Skeletal muscle cell (primary cell): Measurements from ENCODE around the gene CORO7.
"Not testable (repeated sequence)": the region's sequence is repeated elsewhere in the genome, so short reads cannot be mapped to it uniquely, and the experiment has no call there.

Experiments used
- DNase-seq: peaks from one replicate; pipeline ENCODE4 v3.0.0-alpha.2; 2010; ENCODE audit warnings: low read depth
- H3K4me3 ChIP-seq: 2 replicates; pipeline ENCODE4 v1.5.1; 2011; ENCODE audit warnings: low read depth, mild to moderate bottlenecking, control low read depth, low read length, moderate library complexity

The CORO7 gene

DNA sequence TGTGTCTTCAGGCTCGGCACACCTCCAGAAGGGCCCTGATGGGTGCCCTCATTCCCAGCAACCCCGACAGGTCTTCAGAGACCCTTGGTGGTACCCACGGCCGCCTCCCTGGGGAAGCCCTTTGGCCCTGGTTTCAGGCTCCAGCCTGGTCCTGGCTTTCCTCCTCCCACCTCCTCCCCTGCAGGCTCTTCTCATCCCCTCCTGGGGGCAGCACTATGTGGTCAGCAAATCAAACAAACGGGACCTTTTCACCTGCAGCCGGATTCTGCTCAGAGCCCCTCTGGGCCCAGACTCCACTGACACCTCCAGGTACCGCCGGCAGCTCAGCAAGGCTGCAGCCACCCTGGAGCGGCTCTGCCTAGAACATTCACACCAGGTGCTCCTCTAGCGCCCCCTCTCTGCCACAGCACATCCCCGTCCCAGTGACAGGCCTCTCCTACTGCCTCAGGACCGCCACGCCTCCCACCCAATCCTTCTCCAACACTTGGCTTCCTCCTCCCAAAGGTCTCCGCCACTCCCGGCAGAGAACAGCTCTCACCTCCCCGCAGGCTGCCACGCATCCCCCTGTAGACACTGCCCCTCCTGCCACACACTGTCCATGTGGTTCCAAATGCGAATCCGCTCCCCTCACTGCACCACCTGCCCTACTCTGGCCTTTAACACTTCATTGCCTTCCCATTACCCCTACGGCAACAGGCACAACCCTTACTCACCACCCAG, 12.0 kb downstream of the CORO7 start:
- DNase-seq, result no peak
- no peak overlapping the region for H3K4me3 ChIP-seq

DNA sequence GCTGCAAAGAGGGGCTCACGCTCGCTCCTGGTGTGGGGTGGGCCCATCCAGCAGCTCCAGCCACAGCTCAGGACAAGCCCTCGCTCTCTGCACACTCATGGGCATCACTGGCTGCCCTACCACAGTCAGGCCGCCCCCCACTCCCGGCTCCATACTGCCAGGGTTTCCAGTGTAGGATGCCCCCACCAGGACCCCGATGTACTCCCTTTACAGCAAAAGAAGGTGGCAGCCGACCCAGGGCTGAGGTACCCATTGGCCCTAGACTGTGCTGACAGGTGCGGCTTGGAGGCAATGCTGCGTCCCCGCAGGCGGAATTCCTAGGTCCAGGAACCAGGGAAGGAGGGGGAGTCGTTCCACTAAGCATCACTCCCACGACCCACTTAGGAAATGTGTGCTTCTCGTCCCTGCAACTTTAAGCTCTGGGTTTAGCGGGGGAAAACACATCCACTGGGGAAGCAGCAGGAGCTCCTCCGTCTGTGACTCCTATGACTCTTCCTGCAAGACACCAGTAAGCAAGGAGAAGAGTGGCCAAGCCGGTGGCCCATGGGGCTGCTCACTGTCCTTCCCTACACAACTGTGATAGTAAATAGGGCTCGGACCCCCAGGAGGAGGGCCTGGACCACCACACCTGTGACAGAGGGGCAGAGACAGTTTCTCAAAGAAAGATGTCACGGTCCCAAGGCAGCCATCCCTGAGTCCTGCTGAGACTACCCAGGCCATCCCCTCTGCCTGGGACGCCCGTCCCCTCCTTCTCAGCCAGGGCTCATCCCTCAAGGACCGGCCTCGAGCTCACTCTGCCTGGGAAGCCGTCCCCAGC, 13.1 kb downstream of the CORO7 start:
- H3K4me3 ChIP-seq, result no peak overlapping the region
- no peak for DNase-seq

DNA sequence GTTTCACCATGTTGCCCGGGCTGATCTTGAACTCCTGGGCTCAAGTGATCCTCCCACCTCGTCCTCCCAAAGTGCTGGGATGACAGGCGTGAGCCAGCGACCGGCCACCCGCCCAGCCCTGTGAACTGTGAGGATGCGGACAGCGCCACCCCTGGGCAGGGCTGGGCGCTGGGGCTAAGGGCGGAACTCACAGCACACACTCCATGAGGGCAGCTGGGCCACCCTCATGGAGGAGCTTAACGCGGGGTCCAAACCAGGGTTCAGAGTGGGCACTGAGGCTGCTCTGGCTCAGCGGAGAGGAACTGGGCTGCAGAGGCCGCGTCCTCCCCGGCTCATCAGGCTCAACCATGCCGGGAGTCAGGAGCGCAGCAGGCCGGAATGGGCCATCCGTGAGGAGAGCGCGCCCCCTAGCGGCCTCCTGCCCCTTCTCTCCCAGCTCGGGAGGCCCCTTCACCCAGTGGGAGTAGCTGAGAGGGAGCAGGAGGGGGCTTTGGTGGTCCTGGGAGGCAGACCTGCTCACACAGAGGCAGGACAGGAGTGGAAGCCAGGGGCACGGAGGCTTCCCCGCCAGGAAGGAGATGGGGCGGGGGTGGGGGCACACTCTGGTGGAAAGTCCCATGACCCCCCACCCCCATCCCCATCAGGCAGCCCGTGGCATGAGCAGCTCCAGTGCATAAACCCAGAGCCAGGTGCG, 13.8 kb downstream of the CORO7 start:
- H3K4me3 ChIP-seq, result peak overlapping the region; percentile 6
- DNase-seq, result no peak

GRCh38 chr16:4401510-4401909, 14.9 kb downstream of the CORO7 start:
- no peak for DNase-seq
- H3K4me3 ChIP-seq, result no peak overlapping the region

DNA sequence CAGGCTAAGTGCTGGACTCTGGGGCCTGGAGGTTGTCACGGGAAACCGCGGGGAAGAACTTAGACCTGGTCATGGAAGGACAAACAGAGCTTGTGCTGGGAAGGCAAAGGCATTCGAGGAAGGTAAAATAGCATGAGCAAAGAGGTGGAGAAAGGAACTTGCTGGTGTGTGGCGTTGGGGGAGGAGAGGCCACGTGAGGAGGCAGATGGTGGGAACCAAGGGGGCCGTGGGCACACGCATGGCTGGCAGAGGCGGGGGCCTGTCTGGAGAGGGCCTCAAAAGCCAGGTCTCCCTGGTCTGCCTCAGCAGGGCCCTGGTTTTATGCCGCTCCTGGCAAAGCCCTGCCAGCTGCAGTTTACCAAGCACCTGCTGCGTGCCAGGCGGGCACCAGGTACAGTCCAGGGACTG, 15.3 kb downstream of the CORO7 start:
- no peak for DNase-seq
- H3K4me3 ChIP-seq, result no peak overlapping the region

DNA sequence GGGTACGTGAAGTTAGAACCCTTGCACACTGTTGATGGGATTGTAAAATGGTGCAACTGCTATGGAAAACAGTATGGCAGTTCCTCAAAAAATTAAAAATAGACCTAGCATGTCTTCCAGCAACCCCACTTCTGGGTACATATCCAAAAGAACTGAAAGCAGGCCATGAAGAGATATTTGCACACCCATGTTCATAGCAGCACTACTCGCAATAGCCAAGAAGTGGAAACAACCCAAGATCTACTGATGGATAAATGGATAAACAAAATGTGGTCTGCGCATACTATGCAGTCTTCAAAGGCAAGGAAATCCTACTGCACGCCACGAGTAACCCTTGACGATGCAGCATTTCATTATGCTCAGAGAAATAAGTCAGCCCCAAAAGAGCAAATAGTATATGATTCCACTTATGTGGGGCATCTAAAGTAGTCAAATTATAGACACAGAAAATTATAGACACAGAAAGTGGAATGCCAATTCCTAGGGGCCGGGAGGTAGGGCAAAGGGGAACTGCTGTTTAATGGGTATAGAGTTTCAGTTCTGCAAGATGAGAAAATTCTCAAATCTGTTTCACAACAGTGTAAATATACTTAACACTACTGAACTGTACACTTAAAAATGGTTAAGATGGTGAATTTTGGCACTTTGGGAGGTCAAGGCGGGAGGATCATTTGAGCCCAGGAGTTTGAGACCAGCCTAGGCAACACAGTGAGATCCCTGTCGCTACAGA, 17.2 kb downstream of the CORO7 start:
- no peak for DNase-seq
- H3K4me3 ChIP-seq, result no peak overlapping the region

DNA sequence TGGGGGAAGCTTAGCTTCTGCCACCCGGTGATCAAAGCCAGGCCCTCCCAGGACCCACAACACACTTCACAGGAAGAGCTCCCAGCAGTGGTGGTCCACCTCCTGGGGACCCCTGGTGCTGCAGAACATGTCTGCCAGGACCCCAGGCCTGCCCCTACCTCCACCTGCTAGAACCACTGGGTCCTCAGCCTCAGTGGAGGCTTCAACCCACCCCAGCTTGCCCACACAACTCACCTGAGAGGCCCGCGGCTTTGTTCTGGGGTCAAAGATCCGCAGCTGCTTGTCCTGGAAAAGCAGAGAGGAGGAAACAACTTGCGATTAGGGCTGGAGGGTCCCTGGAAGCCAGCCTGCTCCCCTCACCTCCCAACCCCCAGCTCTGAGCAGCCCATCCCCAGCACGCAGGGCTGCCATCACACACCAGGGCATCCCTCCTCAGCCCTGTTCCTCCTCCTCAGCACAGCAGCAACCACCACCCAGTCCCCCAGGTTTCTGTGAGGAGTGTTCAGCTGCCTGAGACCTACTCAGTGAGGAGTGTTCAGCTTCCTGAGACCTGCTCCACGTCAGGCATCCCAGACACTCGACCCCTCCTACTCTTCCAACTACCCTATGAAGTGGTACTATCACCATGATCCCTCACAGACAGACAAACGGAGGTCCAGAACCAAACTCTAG, 21.2 kb downstream of the CORO7 start:
- no peak for DNase-seq
- H3K4me3 ChIP-seq, result no peak overlapping the region

DNA sequence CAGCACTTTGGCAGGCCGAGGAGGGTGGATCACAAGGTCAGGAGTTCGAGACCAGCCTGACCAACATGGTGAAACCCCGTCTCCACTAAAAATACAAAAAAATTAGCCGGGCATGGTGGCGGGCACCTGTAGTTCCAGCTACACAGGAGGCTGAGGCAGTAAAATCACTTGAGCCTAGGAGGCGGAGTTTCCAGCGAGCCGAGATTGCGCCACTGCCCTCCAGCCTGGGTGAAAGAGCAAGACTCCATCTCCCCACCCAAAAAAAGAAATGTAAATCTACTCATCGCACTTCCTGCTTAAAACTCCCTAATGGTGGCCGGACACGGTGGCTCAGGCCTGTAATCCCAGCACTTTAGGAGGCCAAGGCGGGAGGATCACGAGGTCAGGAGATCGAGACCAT, 22.5 kb downstream of the CORO7 start:
- H3K4me3 ChIP-seq, DNase-seq: not testable (repeated sequence)

- DNase-seq, result no peak
- H3K4me3 ChIP-seq, result no peak overlapping the region
Measured at GRCh38 chr16:4393240-4393600, 23.2 kb downstream of the CORO7 start.

- peak; percentile 62 for DNase-seq
- no peak overlapping the region for H3K4me3 ChIP-seq
Measured at GRCh38 chr16:4392382-4393239, 23.8 kb downstream of the CORO7 start.

DNA sequence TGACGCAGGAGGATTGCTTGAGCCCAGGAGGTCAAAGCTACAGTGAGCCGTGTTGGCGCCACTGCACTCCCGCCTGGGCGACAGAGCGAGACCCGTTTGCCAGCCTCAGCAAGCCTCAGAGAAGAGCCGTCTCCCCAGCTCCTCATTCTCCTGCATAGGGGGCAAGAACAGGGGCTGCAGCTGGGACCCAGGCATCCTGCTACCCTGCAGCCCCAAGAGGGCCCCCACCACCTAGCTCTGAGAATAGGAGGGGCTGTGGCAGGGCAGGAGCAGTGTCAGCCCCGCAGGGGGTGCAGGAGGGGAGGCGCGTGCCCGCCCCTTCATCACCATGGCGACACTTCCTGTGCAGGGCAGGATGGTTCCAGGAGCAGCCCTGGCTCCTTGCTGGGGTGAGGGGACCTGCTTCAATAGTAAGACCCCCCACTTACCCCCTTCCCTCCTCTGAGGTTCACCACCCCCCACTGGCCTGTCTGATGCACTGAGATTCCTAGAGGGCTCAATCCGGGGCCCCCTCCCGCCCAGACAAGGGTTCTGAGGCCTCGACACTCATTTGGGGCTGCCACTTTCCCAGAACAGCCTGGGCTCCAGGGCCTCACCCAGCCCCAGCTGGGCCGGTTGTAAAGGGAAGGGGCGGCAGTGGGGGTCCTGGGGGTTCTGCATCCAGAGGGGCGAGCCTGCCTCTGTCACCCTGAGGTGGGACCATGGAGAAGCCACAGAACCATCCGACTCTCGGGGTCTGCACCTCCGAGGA, 24.6 kb downstream of the CORO7 start:
- DNase-seq, result no peak

GRCh38 chr16:4390266-4391260, 25.8 kb downstream of the CORO7 start:
- no peak overlapping the region for H3K4me3 ChIP-seq
- no peak for DNase-seq

More for the DNA sequence above, 24.6 kb downstream of the CORO7 start:
- H3K4me3 ChIP-seq, result no peak overlapping the region

- DNase-seq, result no peak
- no peak overlapping the region for H3K4me3 ChIP-seq
Measured at GRCh38 chr16:4389051-4389955, 27.1 kb downstream of the CORO7 start.

- no peak overlapping the region for H3K4me3 ChIP-seq
- DNase-seq, result no peak
Measured at GRCh38 chr16:4388271-4389021, 27.9 kb downstream of the CORO7 start.

DNA sequence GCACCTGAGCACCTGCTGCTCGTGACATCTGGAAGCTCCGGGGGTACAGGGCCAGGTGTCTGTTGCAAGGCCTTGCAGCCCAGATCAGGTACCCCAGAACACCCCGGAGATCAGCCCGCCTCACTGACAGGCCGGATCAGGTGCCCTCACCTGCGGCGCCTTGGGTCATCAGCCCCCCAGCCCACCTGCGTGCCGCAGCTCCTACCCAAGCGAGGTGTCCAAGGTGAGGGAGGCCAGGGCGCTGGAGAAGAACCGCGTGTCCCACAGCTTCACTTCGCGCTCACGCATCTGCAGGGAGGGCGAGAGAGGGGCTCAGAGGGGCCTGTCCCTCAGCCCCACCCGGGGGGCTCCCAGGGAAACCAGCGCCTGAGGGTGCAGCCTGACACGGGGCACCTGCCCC, 28.6 kb downstream of the CORO7 start:
- DNase-seq, result no peak
- no peak overlapping the region for H3K4me3 ChIP-seq
